Measurements from ENCODE around the gene RAB3C. TPM values are rescaled to one million over a fixed set of nuclear protein-coding genes. Genes with fewer than 3 reads are reported as not detected.
A peak's percentile ranks its signal among the peaks of the same experiment; 100 is the strongest.

RAB3C gene
- total RNA-seq, 1 donor = not detected

DNA sequence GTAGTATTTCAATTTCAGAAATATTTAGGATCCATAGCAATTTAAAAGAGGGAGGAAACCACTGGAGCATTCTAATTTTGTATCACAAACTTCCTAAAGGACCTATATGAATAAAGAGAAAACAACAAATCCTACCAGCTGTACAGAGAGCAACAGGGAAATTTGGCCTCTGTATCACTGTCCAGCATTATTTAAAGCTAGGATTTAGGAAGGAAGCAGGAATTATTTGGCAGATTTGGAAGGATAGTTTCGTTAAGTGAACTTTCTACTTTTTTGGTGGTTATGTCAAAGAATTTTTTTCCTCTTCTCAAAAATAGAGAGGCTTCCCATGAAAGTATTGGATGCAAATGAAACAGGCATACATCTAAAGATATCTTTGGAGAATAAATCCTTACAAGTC is 269.7 kb downstream of the RAB3C start:
- H3K4me3 ChIP-seq (ENCODE audit: low read depth, low read length) = no peak overlapping the region
- no peak for TF ChIP-seq CTCF (IDR thresholded peaks at IDR 0.05; ENCODE audit: insufficient read depth, low read depth, low read length)
- DNase-seq (ENCODE audit: low read depth) = no peak

DNA sequence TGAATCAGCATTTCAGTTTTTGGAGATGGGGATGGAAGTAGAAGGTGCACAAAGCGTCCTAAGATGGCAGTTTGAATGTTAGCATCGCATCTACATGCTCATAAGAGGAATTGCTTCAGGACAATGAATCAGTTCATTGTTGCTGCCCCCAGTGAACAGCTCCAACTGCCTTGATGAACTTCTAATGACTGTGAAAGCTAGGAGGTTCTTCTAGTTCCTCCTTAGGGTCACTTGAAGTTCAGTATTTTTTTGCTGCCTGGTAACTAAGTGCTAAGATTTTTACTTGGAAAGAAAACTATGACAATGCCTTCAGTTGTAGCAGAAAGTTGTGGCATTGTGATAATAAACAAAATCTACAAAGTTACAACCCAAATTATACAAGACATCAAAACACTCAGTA is 271.6 kb downstream of the RAB3C start:
- no peak for DNase-seq (ENCODE audit: low read depth)

GRCh38 chr5:58855851-58856739 is 273.2 kb downstream of the RAB3C start:
- no peak for DNase-seq (ENCODE audit: low read depth)
- H3K4me3 ChIP-seq (ENCODE audit: low read depth, low read length) = no peak overlapping the region
- no peak for TF ChIP-seq CTCF (IDR thresholded peaks at IDR 0.05; ENCODE audit: insufficient read depth, low read depth, low read length)

More for the DNA sequence above, 271.6 kb downstream of the RAB3C start:
- no peak overlapping the region for H3K4me3 ChIP-seq (ENCODE audit: low read depth, low read length)
- no peak for TF ChIP-seq CTCF (IDR thresholded peaks at IDR 0.05; ENCODE audit: insufficient read depth, low read depth, low read length)

DNA sequence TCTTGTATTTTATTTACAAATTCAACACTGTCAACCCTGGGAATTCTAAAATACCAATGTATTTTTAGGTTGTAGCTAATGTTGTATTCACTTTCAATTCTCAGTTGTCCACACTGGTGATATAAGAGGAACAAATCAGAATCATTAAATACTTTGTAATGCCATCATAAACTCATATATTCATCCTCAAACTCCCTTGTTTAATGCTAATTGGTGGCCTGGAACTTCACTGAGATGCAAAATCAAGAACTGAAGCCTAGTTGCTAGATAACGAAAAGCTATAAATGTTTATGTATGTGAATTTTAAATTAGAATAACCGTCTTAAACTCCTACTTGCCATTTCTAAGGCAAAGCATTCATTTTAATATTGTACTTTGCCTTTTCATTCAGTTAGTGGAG is 274.7 kb downstream of the RAB3C start:
- TF ChIP-seq CTCF (IDR thresholded peaks at IDR 0.05; ENCODE audit: insufficient read depth, low read depth, low read length) = no peak
- H3K4me3 ChIP-seq (ENCODE audit: low read depth, low read length) = no peak overlapping the region
- no peak for DNase-seq (ENCODE audit: low read depth)

- DNase-seq (ENCODE audit: low read depth) = peak; percentile 14
- H3K4me3 ChIP-seq (ENCODE audit: low read depth, low read length) = no peak overlapping the region
- no peak for TF ChIP-seq CTCF (IDR thresholded peaks at IDR 0.05; ENCODE audit: insufficient read depth, low read depth, low read length)
These were observed 277.8 kb downstream of the RAB3C start for GRCh38 chr5:58860680-58861079.

DNA sequence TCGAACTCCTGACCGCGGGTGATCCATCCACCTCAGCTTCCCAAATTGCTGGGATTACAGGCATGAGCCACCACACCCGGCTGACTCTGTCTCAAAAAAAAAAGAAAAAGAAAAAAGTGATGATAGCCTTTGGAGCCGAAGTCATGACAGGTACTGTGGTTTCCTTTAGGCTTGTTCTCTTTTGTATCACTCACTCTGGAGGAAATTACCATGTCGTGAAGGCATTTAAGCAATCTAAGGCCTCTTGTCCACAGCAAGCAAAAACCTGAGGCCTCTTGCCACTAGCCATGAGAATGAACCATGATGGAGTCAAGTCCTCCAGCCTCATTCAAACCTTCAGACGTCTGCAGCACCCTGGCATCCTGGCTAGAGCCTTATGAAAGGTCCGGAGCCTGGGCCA is 286.1 kb downstream of the RAB3C start:
- no peak overlapping the region for H3K4me3 ChIP-seq (ENCODE audit: low read depth, low read length)
- TF ChIP-seq CTCF (IDR thresholded peaks at IDR 0.05; ENCODE audit: insufficient read depth, low read depth, low read length) = no peak
- DNase-seq (ENCODE audit: low read depth) = no peak
